ES-I3 (cell line): ENCODE measurements around the gene F3.

Experiments used
- H3K36me3 ChIP-seq: 2 replicates; pipeline ENCODE4 v1.6.1; 2013; ENCODE audit warnings: mild to moderate bottlenecking, low read length, control low read depth, moderate library complexity; ENCODE audit not compliant: insufficient read depth
- H3K4me1 ChIP-seq: 2 replicates; pipeline ENCODE4 v1.6.1; 2013; ENCODE audit warnings: mild to moderate bottlenecking, control low read depth, low read length; ENCODE audit not compliant: insufficient read depth
- H3K9ac ChIP-seq: 2 replicates; pipeline ENCODE4 v1.6.1; 2013; ENCODE audit warnings: low read depth, mild to moderate bottlenecking, low read length, moderate library complexity
- H3K9me3 ChIP-seq: 2 replicates; pipeline ENCODE4 v1.6.1; 2013; ENCODE audit warnings: mild to moderate bottlenecking, low read length, moderate library complexity; ENCODE audit not compliant: control insufficient read depth, insufficient read depth

F3 gene

DNA sequence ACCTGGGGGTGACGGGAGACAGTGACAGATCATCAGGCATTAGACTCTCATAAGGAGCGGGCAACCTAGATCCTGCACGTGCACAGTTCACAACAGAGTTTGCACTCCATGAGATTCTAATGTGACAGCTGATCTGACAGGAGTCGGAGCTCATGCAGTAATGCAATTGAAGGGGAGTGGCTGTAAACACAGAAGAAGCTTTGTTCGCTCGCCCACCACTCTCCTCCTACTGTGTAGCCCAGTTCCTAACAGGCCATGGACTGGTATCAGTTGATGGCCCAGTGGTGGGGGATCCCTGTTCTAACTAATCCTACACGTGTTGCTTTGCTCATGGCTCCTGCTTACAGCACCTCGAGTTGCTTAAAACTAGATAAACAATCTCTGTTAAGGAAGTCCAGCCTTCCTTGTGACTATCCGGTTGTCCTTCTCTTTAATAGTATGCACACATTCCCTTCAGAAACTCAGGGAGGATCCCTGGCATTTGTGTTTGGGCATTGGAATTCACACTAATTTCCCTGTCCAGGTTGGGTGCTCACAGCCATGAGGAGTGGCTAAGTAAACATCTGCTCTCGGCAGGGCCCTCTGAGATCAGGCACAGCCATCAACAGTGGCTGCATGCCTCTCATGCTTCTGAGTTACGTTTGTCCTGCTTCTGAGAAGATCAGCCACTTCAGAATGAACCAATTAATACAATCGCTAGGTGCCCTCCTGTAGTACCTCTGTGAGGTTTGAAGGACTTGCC, 21.1 kb upstream of the F3 start:
- no peaks in the 10 kb centered on the region for H3K9me3 ChIP-seq
- H3K36me3 ChIP-seq: no peaks in the 10 kb centered on the region
- H3K9ac ChIP-seq: no peak overlapping the region
- no peaks in the 10 kb centered on the region; the same call in 1 of the 2 replicates for H3K4me1 ChIP-seq

- Histone ChIP-seq H3K9ac (no peak overlapping the region), H3K9me3 (no peaks in the 10 kb centered on the region), H3K4me1 (no peaks in the 10 kb centered on the region; the same call in 1 of the 2 replicates), H3K36me3 (no peaks in the 10 kb centered on the region)
Observed at GRCh38 chr1:94560333-94560732, 18.8 kb upstream of the F3 start.

GRCh38 chr1:94559921-94560320, 18.4 kb upstream of the F3 start:
- Histone ChIP-seq H3K9me3 (no peaks in the 10 kb centered on the region), H3K4me1 (peaks cover 3% of the 10 kb centered on the region; the same call in 1 of the 2 replicates), H3K9ac (no peak overlapping the region), H3K36me3 (no peaks in the 10 kb centered on the region)

DNA sequence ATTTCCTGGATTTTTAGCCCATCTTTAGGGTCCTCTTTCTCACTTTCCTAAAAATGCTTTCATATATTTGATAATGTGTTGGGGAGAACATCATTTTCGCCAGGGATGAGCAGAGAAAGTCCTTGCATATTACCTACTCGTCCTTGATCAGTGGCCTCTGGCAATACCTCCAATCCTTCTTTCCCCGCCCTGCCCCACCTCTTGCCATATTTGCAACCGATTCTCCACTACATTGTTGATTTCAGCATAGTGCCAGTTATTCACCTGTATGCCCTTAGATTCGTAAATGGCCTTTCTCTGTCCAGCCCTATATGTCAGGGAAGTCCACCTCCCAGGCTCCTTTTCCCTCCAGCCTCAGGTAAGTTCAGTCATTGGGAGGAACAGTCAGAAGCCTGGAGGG, 13.5 kb upstream of the F3 start:
- Histone ChIP-seq H3K9me3 (no peaks in the 10 kb centered on the region), H3K4me1 (peaks cover 35% of the 10 kb centered on the region), H3K9ac (no peak overlapping the region), H3K36me3 (no peaks in the 10 kb centered on the region)

DNA sequence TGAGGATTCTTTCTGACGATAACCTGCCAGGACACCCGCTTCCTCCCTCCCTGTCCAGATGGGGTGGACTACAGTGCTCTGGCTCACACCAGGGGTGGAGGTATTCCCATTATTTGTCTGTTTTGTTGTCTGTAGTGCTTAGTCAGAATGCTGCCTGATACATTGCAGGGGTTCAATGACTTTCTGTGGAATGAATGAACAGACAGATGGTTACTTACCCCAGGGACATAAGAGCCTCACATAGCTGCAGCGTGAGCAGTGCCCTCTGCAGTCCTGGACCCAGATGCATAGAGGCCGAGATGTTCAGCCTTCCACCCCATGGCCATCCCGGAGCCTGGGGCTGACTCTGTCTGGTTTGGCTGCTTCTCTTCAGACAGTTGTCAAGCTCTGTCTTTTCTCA, 13.0 kb upstream of the F3 start:
- peaks cover 35% of the 10 kb centered on the region for H3K4me1 ChIP-seq
- no peaks in the 10 kb centered on the region for H3K9me3 ChIP-seq
- H3K9ac ChIP-seq: no peak overlapping the region
- no peaks in the 10 kb centered on the region for H3K36me3 ChIP-seq

GRCh38 chr1:94553931-94554330, 12.4 kb upstream of the F3 start:
- Histone ChIP-seq H3K36me3 (no peaks in the 10 kb centered on the region), H3K4me1 (peaks cover 35% of the 10 kb centered on the region), H3K9me3 (no peaks in the 10 kb centered on the region), H3K9ac (no peak overlapping the region)

DNA sequence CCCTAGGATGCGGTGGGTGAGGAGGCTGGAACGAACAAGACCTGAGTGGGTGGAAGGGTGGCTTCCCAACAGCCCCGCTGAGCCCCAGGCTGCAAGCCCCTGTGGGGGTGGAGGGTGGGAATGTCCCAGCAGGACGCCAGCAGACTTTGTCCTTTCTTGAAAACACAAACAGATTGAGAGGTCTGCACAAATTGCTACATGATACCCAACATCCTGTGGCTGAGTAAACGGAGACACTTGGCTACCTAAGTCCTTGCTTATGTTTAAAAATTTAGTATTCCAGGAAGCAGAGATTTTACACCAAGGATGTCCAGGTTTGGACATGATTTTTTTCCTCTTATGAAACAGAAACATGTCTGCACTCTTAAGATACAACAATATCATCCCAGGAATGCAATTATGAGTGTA, 11.8 kb upstream of the F3 start:
- peaks cover 35% of the 10 kb centered on the region for H3K4me1 ChIP-seq
- H3K9ac ChIP-seq: no peak overlapping the region
- H3K36me3 ChIP-seq: no peaks in the 10 kb centered on the region
- no peaks in the 10 kb centered on the region for H3K9me3 ChIP-seq

DNA sequence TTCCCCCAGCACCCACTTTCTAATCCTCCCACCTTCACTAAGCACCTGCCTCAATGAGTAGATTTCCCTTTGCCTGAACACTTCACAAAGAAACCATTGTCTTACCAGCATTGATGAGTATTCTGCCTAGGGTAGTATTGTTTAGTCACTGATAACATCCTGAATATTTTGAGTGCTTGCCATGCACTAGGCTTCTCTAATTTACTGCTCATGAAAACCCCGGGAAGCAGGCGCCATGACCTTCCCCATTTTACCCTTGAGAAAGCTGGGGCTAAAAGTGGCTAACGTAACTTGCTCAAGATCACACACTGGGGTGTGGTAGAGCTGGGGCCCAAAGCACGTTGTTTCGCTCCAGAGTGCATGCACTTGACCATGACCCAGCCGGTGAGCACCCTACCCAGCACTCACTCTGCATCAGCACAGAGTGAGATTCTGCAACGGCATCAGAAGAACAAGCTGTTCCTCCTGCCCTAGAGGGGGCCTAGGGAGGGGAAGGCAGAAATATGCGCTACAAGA, 10.6 kb upstream of the F3 start:
- Histone ChIP-seq H3K36me3 (no peaks in the 10 kb centered on the region), H3K9ac (no peak overlapping the region), H3K9me3 (no peaks in the 10 kb centered on the region), H3K4me1 (peaks cover 35% of the 10 kb centered on the region)

DNA sequence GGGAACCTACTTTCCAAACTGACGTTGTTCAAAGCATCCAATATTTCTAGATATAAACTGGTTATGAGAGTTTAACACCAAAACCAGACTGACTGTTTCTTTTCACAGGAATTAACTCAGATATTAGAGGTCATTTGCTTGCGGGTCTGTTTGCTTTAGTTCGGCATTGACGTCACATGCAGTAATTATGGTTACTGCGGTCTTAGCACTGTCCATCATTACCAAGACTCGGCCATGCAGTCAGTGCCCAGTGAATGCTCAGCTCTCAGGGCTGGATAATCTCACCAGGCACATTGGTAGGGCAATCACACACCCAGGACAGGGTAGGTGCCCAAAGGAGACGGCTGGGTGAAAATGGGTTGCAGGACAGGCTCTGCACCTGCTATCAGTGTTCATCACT, 9.9 kb upstream of the F3 start:
- peaks cover 35% of the 10 kb centered on the region for H3K4me1 ChIP-seq
- no peaks in the 10 kb centered on the region for H3K36me3 ChIP-seq
- H3K9me3 ChIP-seq: no peaks in the 10 kb centered on the region

GRCh38 chr1:94550800-94551241, 9.3 kb upstream of the F3 start:
- H3K9me3 ChIP-seq: no peaks in the 10 kb centered on the region
- H3K4me1 ChIP-seq: peaks cover 35% of the 10 kb centered on the region
- no peak overlapping the region for H3K9ac ChIP-seq
- H3K36me3 ChIP-seq: no peaks in the 10 kb centered on the region

More for the DNA sequence above, 9.9 kb upstream of the F3 start:
- no peak overlapping the region for H3K9ac ChIP-seq

DNA sequence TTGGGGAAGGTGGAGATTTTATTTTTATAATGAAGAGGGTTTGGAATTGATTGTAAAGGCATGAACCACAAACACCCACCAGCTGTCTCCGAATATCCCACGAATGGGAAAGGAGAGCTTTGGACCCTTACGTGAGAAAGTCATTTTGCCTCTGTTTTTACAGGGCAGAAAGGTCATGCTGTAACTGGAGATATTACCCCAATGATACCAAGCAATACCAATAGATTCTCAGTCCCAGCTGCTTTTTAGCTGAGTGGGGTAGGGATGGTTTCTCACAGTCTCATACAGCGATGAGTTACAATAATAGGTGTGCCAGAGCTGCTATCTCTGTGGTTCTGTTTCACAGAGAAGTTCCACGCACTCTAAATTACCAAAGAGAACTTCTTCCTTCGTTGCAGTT, 8.8 kb upstream of the F3 start:
- Histone ChIP-seq H3K36me3 (no peaks in the 10 kb centered on the region), H3K9me3 (no peaks in the 10 kb centered on the region), H3K9ac (no peak overlapping the region), H3K4me1 (peaks cover 35% of the 10 kb centered on the region)

DNA sequence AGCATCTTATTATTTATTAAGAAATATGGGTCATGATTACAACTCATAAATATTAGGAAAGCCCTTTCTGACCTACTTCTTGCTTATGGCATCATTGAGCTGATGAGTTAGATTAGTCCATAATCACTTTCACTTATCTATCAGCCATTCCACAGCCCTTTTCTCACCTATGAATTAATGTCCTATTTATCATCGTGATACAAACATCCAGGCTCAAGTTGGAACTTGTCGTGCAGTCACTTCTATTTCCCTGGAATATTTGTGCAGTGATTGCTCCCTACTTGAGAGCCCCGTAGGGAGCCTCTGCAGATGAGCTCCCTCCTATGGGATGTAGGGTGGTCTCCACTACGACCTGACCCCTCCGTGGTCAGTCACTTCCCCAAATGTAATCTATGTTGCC, 8.1 kb upstream of the F3 start:
- peaks cover 30% of the 10 kb centered on the region for H3K4me1 ChIP-seq
- H3K9me3 ChIP-seq: no peaks in the 10 kb centered on the region
- H3K9ac ChIP-seq: no peak overlapping the region
- no peaks in the 10 kb centered on the region for H3K36me3 ChIP-seq

- Histone ChIP-seq H3K9me3 (no peaks in the 10 kb centered on the region), H3K36me3 (no peaks in the 10 kb centered on the region), H3K4me1 (peaks cover 9% of the 10 kb centered on the region), H3K9ac (no peak overlapping the region)
Observed at GRCh38 chr1:94544706-94545490, 3.3 kb upstream of the F3 start.

DNA sequence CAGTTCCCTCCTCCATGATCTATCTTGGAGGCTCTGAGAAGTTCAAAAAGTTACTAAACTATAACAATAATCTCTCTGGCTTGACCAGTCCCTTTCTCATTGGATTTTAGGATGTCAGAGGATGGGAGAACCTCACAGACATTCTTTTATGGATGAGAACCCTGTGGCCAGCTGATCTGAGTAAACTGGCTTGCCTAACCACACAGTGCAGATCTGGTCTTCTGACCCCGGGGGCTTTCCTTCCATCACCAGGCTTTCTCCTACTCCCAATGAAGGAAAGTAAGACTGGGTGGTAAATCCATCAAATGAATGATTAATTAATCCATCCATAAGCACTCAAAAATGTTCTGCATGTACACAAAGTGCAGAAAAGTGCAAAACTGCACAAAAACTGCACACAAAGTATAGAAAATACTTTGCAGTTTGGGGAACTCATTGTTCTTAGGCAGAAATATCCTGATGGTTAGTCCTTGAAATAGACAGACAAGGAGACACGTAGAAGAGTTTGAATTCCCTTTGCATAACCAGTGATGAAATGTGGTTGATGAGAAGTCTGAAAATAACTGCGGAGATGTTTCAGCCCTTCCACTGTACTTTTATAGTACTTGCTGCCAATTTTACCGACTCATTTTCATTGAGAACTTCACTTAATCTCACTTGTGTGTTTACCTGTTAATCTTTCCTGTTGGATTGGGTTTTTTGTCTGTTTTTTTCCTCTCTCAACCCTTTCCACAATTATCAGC, 2.5 kb upstream of the F3 start:
- no peak overlapping the region; the same call in 1 of the 2 replicates for H3K9ac ChIP-seq
- H3K4me1 ChIP-seq: peaks cover 9% of the 10 kb centered on the region
- H3K36me3 ChIP-seq: no peaks in the 10 kb centered on the region
- H3K9me3 ChIP-seq: no peaks in the 10 kb centered on the region
